H1 (cell line): ENCODE data around the gene DNAJC6. TPM values are rescaled to one million over a fixed set of nuclear protein-coding genes. Genes with fewer than 3 reads are reported as not detected.

ENCODE experiments used
- CREB1 ChIP-seq: IDR thresholded peaks from 2 replicates; pipeline ENCODE4 v1.6.1; 2012; ENCODE audit warnings: inconsistent platforms
- HDAC2 ChIP-seq, 2 experiments: fragments of 300-600 bp in 1 of 2; sonication (generic) in 1 of 2; IDR thresholded peaks; 2 replicates each; pipeline ENCODE4 v1.6.1; 2011 to 2012; ENCODE audit warnings: low read depth in 2 of 2, low read length in 2 of 2, mild to moderate bottlenecking in 2 of 2, moderate library complexity in 2 of 2, borderline replicate concordance in 1 of 2, inconsistent platforms in 1 of 2
- POLR2A ChIP-seq, 2 experiments: IDR thresholded peaks; 1 replicate in 1 of 2; 2 replicates in 1 of 2; pipeline ENCODE4 v1.6.1; 2011; ENCODE audit warnings: low read depth in 2 of 2, low read length in 2 of 2, mild to moderate bottlenecking in 2 of 2; ENCODE audit errors: control extremely low read depth in 1 of 2
- SRF ChIP-seq: IDR thresholded peaks from 2 replicates; pipeline ENCODE4 v1.6.1; 2011; ENCODE audit warnings: mild to moderate bottlenecking, low read depth, low read length, moderate library complexity
- TBP ChIP-seq: IDR thresholded peaks from 2 replicates; pipeline ENCODE4 v1.6.1; 2011; ENCODE audit warnings: low read depth, low read length, improper control_type of control experiment
- TEAD4 ChIP-seq: IDR thresholded peaks from 2 replicates; pipeline ENCODE4 v1.6.1; 2012; ENCODE audit warnings: low read depth, low read length, inconsistent platforms, mixed read lengths
- polyA plus RNA-seq, 7 experiments: library from polyadenylated mRNA; depleted of rRNA in 3 of 7; stranded (reverse) in 5 of 7; unstranded in 2 of 7; fragments of >200 nt in 5 of 7; fragments of 200-250 nt in 2 of 7; gene quantifications; 1 replicate in 5 of 7; 2 replicates in 1 of 7; 4 replicates in 1 of 7; pipeline versions ENCODE4 v1.2.1 to v1.2.3, GENCODE V29; 2011 to 2013; ENCODE audit warnings: missing spikeins in 2 of 7, mixed read lengths in 2 of 7
- total RNA-seq: library from RNA; stranded (reverse); fragmentation: NEBNext Ultra II Directional; extraction: Animal tissue kit (Norgen Biotek cat#: 25700); gene quantifications from 2 replicates; pipeline ENCODE4 v1.2.1, GENCODE V29; 2021

Gene DNAJC6
- total and polyA plus RNA-seq, 2 of the 8 experiments (the other 6 are each of a cell fraction or from before 2014, with no cell fraction given) = 1.6 to 3.0 TPM

GRCh38 chr1:65443647-65444046 is 134.3 kb downstream of the DNAJC6 start (continued):
- TF ChIP-seq SRF (no peak), TBP (no peak), TEAD4 (no peak), POLR2A (IDR thresholded peaks at IDR 0.05; ENCODE audit: control extremely low read depth in 1 of 2, low read depth in 2 of 2, low read length in 2 of 2) (no peak), CREB1 (no peak), HDAC2 (IDR thresholded peaks at IDR 0.05; ENCODE audit: borderline replicate concordance in 1 of 2, low read depth in 2 of 2, low read length in 2 of 2) (no peak)
